AG20443 (cell line): ENCODE data around the gene LYPD3.
"Not testable (repeated sequence)": the region's sequence is repeated elsewhere in the genome, so short reads cannot be mapped to it uniquely, and the experiment has no call there.

ENCODE experiments used
- DNase-seq: peaks from one replicate; pipeline ENCODE4 v3.0.0; 2012; ENCODE audit warnings: low spot score, mixed read lengths

The LYPD3 gene

GRCh38 chr19:43461303-43461702, 4.1 kb downstream of the LYPD3 start:
- no peak for DNase-seq

- DNase-seq: no peak
Observed at GRCh38 chr19:43460362-43461016, 4.9 kb downstream of the LYPD3 start.

GRCh38 chr19:43457809-43458208, 7.6 kb downstream of the LYPD3 start:
- DNase-seq: no peak

DNA sequence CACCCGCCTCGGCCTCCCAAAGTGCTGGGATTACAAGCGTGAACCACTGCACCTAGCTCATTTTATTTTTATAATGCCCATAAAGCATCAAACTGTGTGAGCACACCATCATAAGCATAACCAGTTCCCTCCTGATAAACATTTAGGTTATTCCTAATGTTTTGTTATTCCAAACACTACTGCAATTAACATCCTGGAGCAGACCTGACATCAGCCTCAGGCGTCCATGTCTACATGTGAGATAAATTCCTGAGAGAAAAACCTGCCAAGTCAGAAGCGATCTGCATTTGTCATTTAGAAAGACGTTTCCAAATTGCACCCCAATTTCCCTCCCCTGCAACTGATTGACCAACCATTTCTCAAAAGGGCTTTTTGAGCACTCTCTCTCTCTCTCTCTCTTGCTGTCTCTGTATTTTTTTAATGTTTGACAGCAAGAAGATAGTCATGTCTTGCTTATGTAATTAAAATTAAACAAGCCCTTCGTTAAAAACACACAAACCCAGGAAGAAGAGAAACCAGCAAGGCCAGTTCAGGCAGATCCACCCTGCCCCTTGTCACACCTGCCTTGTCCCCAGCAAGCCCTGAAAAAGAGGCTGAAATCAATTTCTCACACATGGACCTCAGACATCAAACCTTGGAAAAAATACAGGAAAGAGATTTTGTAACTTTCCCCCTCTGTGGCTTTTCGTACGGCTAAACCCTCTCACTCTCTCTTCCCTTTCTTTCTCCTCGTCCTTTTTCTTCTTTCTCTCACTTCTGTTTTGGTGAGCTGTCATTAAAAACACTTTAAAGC, 9.9 kb downstream of the LYPD3 start:
- no peak for DNase-seq

- no peak for DNase-seq
Observed at GRCh38 chr19:43454031-43454430, 11.4 kb downstream of the LYPD3 start.

GRCh38 chr19:43452582-43452981, 12.8 kb downstream of the LYPD3 start:
- DNase-seq: no peak

DNA sequence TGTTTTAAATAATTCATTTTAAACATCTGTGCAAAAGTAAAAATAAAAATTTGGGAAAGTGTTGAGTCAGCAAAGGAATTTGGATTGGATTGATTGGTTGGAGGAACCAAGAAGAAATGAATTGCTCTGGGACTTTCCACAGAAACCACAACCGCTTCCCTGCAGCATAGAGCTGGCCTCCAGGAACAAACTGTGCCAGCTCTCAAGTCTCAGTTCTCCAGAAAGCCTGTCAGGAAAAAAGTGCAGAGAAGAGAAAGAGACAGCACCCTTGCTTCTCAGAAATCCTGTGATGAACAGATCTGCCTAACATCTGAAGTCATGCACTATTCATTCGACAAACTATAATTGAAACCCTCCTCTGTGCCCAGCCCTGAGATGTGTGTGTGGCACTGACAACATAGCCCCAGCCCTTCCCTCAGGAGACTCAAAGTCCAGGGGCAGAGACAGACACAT, 14.8 kb downstream of the LYPD3 start:
- peak; percentile 61 for DNase-seq

- DNase-seq: no peak
Observed at GRCh38 chr19:43447655-43448054, 17.8 kb downstream of the LYPD3 start.

GRCh38 chr19:43446746-43447489, 18.5 kb downstream of the LYPD3 start:
- DNase-seq: peak; percentile 85

DNA sequence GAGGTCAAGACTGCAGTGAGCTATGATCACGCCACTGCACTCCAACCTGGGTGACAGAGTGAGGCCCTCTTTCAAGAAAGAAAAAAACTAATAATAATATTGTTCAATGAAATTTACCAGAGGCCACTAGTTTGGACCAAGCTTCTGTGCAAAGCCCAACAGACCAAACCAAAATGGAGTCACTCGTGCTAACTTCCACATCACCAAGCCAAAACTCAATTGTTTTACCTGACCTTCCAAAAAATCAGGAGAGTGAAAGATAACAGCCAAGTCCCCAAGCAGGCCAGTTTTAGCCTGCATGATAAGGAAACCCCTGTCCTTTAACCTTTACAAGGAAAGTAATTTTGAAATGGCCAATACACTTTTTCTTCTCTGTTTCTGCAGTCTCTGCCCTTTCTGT, 20.0 kb downstream of the LYPD3 start:
- DNase-seq: no peak

- no peak for DNase-seq
Observed at GRCh38 chr19:43444531-43445287, 20.7 kb downstream of the LYPD3 start.

DNA sequence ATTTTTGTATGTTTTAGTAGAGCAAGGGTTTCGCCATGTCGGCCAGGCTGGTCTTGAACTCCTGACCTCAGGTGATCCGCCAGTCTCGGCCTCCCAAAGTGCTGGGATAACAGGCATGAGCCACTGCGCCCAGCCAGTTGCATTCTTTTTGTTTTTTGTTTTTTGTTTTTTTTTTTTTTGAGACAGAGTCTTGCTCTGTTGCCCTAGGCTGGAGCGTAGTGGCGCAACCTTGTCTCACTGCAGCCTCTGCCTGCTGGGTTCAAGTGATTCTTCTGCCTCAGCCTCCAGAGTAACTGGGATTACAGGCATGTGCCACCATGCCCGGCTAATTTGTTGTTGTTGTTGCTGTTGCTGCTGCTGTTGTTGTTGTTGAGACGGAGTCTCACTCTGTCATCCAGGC, 21.3 kb downstream of the LYPD3 start:
- DNase-seq: not testable (repeated sequence)

DNA sequence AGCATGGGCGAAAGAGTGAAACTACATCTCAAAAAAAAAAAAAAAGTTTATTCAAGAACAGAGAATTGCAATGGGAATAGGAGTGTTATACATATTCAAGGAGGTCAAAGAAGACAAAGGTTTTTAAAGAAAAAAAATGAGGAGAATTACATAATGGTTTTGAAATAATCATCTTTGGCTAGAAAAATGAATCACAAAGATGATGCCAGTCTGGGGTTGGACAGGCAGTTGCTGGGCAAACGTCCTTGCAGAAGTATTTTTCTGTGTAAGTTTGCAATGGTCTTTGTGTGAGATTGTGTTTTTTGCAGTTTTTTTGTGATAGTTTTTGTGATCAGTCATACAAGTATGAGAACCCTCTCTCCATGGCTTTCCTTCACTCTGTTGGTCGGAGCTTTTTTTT, 23.7 kb downstream of the LYPD3 start:
- no peak for DNase-seq

- no peak for DNase-seq
Observed at GRCh38 chr19:43439709-43440063, 25.7 kb downstream of the LYPD3 start.

DNA sequence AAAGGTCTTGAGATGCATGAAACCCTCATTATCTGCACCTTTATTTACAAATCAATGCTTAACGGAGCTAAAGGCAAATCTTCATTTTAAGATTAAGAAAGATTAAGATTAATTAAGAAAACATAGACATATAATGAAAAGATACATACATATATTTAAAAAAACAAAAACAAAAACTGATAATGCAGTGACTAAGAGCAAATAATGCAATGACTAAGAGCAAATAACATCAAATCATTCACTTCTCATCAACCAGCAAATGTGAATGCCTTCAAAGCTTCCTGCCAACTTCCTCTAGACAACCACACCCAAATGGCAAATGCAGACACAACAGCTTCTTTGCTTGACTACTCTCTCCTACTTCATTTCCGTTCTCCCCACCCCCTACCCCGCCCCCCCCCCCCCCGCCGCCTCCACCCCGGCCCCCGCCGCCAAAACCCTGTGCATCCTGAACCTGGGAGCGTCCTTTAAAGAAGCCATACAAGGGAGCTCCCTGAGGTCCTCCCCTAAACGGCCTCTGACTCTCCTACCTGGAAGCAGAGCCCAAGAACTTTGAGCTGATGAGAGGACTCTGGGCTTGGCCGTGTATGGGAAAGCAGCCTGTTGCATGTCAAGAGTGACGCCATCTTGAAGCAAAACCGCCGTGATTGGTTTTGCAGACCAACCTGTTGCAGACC, 26.2 kb downstream of the LYPD3 start:
- DNase-seq: peak; percentile 70

DNA sequence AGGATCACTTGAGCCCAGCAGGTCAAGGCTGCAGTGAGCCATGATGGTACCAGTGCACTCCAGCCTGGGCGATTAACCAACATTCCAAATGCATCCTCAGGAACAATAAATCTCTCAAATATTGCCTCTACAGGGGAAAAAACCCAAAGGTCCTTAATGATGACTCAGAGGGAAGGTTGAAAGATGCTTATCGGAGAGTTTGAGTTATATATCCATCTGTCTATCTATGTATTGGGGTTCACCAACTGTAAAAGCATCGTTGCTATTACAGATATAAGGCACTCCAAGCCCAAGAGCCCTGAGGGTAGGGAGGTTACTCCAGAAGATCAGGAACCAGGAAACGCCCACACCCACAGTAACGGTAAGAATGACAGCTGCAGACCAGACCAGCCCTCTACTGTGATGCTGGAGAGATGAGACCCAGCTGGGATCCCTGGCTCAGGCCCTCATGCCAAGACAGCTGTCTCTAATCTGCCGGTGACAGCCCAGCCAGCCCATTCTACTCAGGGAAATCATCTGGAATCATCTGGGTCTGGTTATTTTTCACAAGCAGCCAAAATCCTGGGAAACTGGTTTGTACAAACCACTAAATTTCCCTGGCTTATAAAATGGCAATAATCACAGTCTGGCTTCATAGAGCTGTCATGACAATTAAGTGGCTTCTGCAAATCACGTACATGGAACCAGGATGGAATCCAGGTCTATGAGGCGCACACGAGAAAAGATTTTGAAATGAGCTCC, 26.9 kb downstream of the LYPD3 start:
- peak; percentile 90 for DNase-seq

DNA sequence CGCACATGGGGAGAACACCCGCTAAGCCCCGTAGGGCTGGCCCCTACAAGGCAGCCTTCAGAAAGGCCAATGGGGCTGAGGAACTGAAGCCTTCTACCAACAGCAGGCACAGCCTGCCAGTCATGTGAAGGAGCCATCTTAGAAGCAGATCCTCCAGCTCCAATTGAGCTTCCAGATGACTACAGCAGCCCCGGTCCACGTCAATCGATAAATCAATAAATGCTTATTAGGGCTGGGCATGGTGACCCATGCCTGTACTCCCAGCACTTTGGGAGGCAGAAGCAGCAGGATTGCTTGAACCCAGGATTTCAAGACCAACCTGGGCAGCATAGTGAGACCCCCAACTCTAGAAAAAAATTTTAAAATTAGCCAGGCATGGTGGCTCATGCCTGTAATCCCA, 27.7 kb downstream of the LYPD3 start:
- DNase-seq: no peak

GRCh38 chr19:43437284-43437683, 28.1 kb downstream of the LYPD3 start:
- not testable (repeated sequence) for DNase-seq

DNA sequence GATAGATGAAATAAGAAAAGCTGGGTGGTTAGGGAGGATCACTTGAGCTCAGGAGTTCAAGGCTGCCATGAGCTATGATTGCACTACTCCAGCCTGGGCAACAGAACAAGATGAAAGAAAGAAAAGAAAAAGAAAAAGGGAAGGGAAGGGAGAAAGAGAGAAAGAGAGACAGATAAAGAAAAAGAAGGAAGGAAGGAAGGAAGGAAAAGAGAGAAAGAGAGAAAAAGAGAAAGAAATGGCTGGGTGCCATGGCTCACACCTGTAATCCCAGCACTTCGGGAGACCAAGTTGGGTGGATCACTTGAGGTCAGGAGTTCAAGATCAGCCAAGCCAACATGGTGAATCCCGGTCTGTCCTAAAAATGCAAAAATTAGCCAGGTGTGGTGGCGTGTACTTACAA, 29.6 kb downstream of the LYPD3 start:
- no peak for DNase-seq

DNA sequence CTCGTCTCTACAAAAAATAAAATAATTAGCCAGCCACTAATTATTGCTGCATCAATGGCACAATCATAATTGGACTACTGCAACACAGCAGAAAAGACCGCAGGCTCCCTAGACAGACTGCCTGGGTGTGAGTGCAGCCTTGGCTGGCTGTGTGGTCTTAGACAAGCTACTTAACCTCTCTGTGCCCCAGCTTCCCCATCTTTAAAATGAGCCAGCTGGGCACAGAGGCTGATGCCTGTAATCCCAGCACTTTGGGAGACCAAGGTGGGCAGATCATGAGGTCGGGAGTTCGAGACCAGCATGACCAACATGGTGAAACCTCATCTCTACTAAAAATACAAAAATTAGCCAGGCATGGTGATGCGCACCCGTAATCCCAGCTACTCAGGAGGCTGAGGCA, 31.7 kb downstream of the LYPD3 start:
- no peak for DNase-seq

DNA sequence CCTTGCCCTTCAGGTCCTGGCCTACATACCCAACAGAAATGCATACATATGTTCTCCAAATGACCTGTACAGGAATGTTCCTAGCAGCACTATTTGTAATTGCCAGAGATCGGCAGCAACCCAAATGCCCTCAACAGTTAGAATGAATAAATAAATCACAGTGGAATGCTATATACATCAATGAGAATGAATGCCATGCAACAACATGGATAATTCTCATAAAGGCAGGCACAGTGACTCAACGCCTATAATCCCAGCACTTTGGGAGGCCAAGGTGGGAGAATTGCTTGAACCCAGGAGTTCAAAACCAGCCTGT, 32.1 kb downstream of the LYPD3 start:
- no peak for DNase-seq
